NT2/D1 (cell line): ENCODE results near the gene TRIM37.

ENCODE experiments used
- YY1 ChIP-seq: IDR thresholded peaks from 2 replicates; pipeline ENCODE4 v1.6.1; 2011; ENCODE audit not compliant: insufficient read length, insufficient read depth
- ZNF274 ChIP-seq: IDR thresholded peaks from 2 replicates; pipeline ENCODE4 v1.6.1; 2011; ENCODE audit warnings: mild to moderate bottlenecking, low read depth, low read length

DNA sequence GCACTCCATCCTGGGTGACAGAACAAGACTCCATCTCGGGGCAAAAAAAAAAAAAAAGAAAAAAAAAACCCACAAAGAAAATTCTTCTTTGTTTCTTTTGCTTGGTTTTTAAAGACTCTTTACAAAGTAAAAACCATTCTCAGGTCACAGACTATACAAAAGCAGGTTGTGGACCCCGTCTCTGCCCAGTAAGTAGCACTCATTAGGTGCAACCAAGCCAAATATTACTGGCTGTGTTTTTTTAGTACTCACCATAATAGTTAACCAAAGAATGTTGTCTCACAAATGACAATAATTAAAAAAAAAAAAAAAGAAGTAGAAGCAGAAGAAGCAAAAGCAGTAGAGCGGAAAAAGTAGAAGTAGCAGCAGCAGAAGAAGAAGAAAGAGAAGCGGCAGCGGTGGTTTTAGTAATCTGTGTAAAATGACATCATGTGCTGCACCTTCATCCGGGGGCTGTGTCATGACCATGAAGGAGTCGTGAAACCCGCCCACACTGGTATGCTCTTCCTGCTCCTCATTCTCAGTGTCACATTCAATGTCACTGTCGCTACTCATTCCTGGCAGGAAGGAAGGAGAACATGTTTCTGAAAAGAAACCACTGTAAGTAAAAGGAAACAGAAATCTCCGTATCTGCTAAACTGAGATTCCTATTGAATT lies 105.4 kb downstream of the TRIM37 start:
- no peak for TF ChIP-seq ZNF274
- TF ChIP-seq YY1 = no peak
